HepG2 (cell line): ENCODE measurements around the gene OR2V2. TPM values are rescaled to one million over a fixed set of nuclear protein-coding genes. Genes with fewer than 3 reads are reported as not detected.

ENCODE experiments used
- FOXP1 ChIP-seq, 2 experiments: fragments of 450-650 bp in 1 of 2; IDR thresholded peaks; 2 replicates each; pipeline ENCODE4 v1.6.1; 2017 to 2018; ENCODE audit warnings: antibody characterized with exemption in 1 of 2
- GTF3A ChIP-seq: sonication (generic); formaldehyde crosslinking; conservative IDR thresholded peaks from 2 replicates; pipeline ENCODE4 v1.4.0; 2020; ENCODE audit warnings: mild to moderate bottlenecking, missing genetic modification reagents
- HCFC1 ChIP-seq: fragments of 150-350 bp; IDR thresholded peaks from 2 replicates; pipeline ENCODE4 v1.6.1; 2014; ENCODE audit warnings: low read depth, low read length
- HNF4A ChIP-seq: sonication (generic); formaldehyde crosslinking; IDR thresholded peaks from 2 replicates; pipeline ENCODE4 v1.4.0; 2020; ENCODE audit warnings: missing genetic modification reagents
- KDM1A ChIP-seq: IDR thresholded peaks from 2 replicates; pipeline ENCODE4 v1.6.1; 2016; ENCODE audit warnings: missing compliant biosample characterization
- MED1 ChIP-seq: sonication (generic); formaldehyde crosslinking; IDR thresholded peaks from 2 replicates; pipeline ENCODE4 v1.4.0; 2020; ENCODE audit warnings: missing genetic modification reagents
- NFE2 ChIP-seq: sonication (generic); formaldehyde crosslinking; IDR thresholded peaks from 2 replicates; pipeline ENCODE4 v1.4.0; 2020; ENCODE audit warnings: missing genetic modification reagents
- NFRKB ChIP-seq: fragments of 450-650 bp; IDR thresholded peaks from 2 replicates; pipeline ENCODE4 v1.6.1; 2017
- PREB ChIP-seq: sonication (generic); formaldehyde crosslinking; IDR thresholded peaks from 2 replicates; pipeline ENCODE4 v1.4.0; 2020; ENCODE audit warnings: missing genetic modification reagents
- TGIF2 ChIP-seq: IDR thresholded peaks from 2 replicates; pipeline ENCODE4 v1.6.1; 2016; ENCODE audit warnings: control low read depth, missing compliant biosample characterization
- ZBTB34 ChIP-seq: sonication (generic); formaldehyde crosslinking; IDR thresholded peaks from 2 replicates; pipeline ENCODE4 v1.8.0; 2022; ENCODE audit warnings: mild to moderate bottlenecking, missing genetic modification reagents
- ZFP36L2 ChIP-seq: sonication (generic); formaldehyde crosslinking; IDR thresholded peaks from 2 replicates; pipeline ENCODE4 v1.4.0; 2020; ENCODE audit warnings: missing genetic modification reagents
- ZKSCAN1 ChIP-seq: fragments of 150-350 bp; IDR thresholded peaks from 2 replicates; pipeline ENCODE4 v1.6.1; 2014; ENCODE audit warnings: low read length
- ZNF101 ChIP-seq: sonication (generic); formaldehyde crosslinking; IDR thresholded peaks from 2 replicates; pipeline ENCODE4 v1.4.0; 2020; ENCODE audit warnings: mild to moderate bottlenecking, low read depth, missing genetic modification reagents, borderline replicate concordance
- ZNF230 ChIP-seq: sonication (generic); formaldehyde crosslinking; IDR thresholded peaks from 2 replicates; pipeline ENCODE4 v1.4.0; 2020; ENCODE audit warnings: mild to moderate bottlenecking, missing genetic modification reagents
- ZNF326 ChIP-seq: sonication (generic); formaldehyde crosslinking; IDR thresholded peaks from 2 replicates; pipeline ENCODE4 v1.4.0; 2020; ENCODE audit warnings: missing genetic modification reagents, borderline replicate concordance
- ZNF567 ChIP-seq: sonication (generic); formaldehyde crosslinking; IDR thresholded peaks from 2 replicates; pipeline ENCODE4 v1.8.1; 2023; ENCODE audit warnings: mild to moderate bottlenecking, missing genetic modification reagents, borderline replicate concordance
- ZNF710 ChIP-seq: sonication (generic); formaldehyde crosslinking; IDR thresholded peaks from 2 replicates; pipeline ENCODE4 v1.5.0; 2020; ENCODE audit warnings: mild to moderate bottlenecking, missing genetic modification reagents, borderline replicate concordance
- ZNF713 ChIP-seq: sonication (generic); formaldehyde crosslinking; IDR thresholded peaks from 2 replicates; pipeline ENCODE4 v1.4.0; 2020; ENCODE audit warnings: mild to moderate bottlenecking, missing genetic modification reagents
- polyA plus RNA-seq, 8 experiments: library from polyadenylated mRNA; depleted of rRNA in 3 of 8; stranded (reverse) in 7 of 8; unstranded in 1 of 8; fragments of >200 nt; fragmentation: Illumina TruSeq in 4 of 8; extraction: Trizol in 4 of 8; gene quantifications; 2 replicates each; pipeline versions ENCODE4 v1.2.1 to v1.2.3, GENCODE V29; 2011 to 2016; ENCODE audit warnings: low read depth in 4 of 8, missing spikeins in 1 of 8, mixed read lengths in 1 of 8; ENCODE audit not compliant: insufficient read depth in 1 of 8
- total RNA-seq, 5 experiments: library from RNA; depleted of rRNA; stranded (reverse); fragments of >200 nt; fragmentation: Illumina TruSeq; extraction: Trizol; gene quantifications; 2 replicates each; pipeline ENCODE4 v1.2.3, GENCODE V29; 2016; ENCODE audit warnings: low read depth in 1 of 5
- TF ChIP-seq, protein P1 (sequence below): sonication (generic); formaldehyde crosslinking; IDR thresholded peaks from 2 replicates; pipeline ENCODE4 v1.4.0; 2020; ENCODE audit warnings: missing genetic modification reagents

The OR2V2 gene
- total and polyA plus RNA-seq, 2 of the 13 experiments (the other 11 are each of a cell fraction or from before 2014, with no cell fraction given) = not detected

DNA sequence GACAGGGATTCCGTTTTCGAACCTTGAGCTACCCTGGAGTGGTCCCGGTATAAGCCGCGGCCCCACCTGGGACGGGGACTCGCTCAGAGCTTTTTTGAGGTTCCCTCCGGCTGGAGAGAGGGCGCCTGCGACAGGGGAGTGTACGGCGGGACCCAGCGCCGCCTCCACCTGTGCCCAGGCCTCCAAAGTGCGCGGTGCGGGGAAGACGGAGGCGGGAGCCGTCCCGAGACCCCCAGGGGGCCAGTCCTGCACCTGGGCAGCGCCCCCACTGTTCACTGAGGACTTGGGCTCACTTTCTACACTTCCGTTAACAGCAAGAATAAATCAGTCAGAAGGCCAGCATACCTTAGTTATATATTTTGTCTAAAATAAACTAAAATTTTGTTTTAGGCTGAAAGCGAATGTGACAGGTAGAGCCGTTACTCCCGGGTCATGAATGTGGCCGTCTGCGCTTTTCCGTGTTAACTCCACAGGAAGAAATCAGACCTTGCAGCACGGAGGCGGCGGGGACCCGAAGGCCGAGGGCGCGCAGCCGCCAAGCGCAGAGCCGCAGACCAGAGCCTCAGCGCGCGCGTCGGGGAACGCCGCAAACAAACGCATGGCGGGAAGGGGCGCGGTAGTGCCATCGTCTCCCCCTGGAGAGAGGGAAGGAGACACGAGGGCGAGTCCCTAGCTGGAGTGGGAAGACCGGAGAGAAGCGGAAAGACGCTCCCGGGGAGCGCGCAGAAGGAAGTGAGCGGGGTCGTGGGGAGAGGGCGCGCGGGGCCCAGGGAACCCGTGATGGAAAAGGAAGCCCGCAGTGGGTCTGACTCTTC, 43.5 kb downstream of the OR2V2 start (continued):
- TF ChIP-seq, protein P1, sequence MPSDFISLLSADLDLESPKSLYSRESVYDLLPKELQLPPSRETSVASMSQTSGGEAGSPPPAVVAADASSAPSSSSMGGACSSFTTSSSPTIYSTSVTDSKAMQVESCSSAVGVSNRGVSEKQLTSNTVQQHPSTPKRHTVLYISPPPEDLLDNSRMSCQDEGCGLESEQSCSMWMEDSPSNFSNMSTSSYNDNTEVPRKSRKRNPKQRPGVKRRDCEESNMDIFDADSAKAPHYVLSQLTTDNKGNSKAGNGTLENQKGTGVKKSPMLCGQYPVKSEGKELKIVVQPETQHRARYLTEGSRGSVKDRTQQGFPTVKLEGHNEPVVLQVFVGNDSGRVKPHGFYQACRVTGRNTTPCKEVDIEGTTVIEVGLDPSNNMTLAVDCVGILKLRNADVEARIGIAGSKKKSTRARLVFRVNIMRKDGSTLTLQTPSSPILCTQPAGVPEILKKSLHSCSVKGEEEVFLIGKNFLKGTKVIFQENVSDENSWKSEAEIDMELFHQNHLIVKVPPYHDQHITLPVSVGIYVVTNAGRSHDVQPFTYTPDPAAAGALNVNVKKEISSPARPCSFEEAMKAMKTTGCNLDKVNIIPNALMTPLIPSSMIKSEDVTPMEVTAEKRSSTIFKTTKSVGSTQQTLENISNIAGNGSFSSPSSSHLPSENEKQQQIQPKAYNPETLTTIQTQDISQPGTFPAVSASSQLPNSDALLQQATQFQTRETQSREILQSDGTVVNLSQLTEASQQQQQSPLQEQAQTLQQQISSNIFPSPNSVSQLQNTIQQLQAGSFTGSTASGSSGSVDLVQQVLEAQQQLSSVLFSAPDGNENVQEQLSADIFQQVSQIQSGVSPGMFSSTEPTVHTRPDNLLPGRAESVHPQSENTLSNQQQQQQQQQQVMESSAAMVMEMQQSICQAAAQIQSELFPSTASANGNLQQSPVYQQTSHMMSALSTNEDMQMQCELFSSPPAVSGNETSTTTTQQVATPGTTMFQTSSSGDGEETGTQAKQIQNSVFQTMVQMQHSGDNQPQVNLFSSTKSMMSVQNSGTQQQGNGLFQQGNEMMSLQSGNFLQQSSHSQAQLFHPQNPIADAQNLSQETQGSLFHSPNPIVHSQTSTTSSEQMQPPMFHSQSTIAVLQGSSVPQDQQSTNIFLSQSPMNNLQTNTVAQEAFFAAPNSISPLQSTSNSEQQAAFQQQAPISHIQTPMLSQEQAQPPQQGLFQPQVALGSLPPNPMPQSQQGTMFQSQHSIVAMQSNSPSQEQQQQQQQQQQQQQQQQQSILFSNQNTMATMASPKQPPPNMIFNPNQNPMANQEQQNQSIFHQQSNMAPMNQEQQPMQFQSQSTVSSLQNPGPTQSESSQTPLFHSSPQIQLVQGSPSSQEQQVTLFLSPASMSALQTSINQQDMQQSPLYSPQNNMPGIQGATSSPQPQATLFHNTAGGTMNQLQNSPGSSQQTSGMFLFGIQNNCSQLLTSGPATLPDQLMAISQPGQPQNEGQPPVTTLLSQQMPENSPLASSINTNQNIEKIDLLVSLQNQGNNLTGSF (CRISPR knock-in tag) = 0 out of 2 replicates have a peak, but pooled peaks have one; percentile 40
- no peak for TF ChIP-seq PREB (CRISPR knock-in tag)
- TF ChIP-seq ZNF713 = 0 out of 2 replicates have a peak, but pooled peaks have one; percentile 28
- 0 out of 2 replicates have a peak, but pooled peaks have one; percentile 33 for TF ChIP-seq ZNF710 (CRISPR knock-in tag)
- no peak for TF ChIP-seq ZNF101 (CRISPR knock-in tag)
- no peak for TF ChIP-seq ZNF230 (CRISPR knock-in tag)
- no peak for TF ChIP-seq KDM1A (CRISPR knock-in tag)
- 0 out of 2 replicates have a peak, but pooled peaks have one; percentile 47 for TF ChIP-seq ZNF567 (CRISPR knock-in tag)
- no peak for TF ChIP-seq GTF3A (CRISPR knock-in tag)
- no peak for TF ChIP-seq FOXP1 (IDR thresholded peaks at IDR 0.05)
- no peak for TF ChIP-seq FOXP1 (CRISPR knock-in tag; IDR thresholded peaks at IDR 0.05)
- TF ChIP-seq NFRKB = no peak
- no peak for TF ChIP-seq ZNF326
- TF ChIP-seq HNF4A (CRISPR knock-in tag) = no peak
- TF ChIP-seq HCFC1 = no peak
- TF ChIP-seq MED1 (CRISPR knock-in tag) = 0 out of 2 replicates have a peak, but pooled peaks have one; percentile 16
- TF ChIP-seq ZKSCAN1 = no peak
- no peak for TF ChIP-seq NFE2 (CRISPR knock-in tag)
- TF ChIP-seq ZFP36L2 (CRISPR knock-in tag) = no peak
- no peak for TF ChIP-seq TGIF2
- no peak for TF ChIP-seq ZBTB34 (CRISPR knock-in tag)
